HG02763 (cell line): ENCODE data around the gene RPAP2.
"Not testable (repeated sequence)": the region's sequence is repeated elsewhere in the genome, so short reads cannot be mapped to it uniquely, and the experiment has no call there.

ENCODE experiments used
- ATAC-seq: cut with Tn5 transposase; IDR thresholded peaks from one replicate; pipeline ENCODE4 v1.9.1; 2021; ENCODE audit warnings: mild to moderate bottlenecking, moderate library complexity; ENCODE audit not compliant: unreplicated experiment

The RPAP2 gene

GRCh38 chr1:92323473-92324453, 24.9 kb downstream of the RPAP2 start:
- ATAC-seq, result no peak

DNA sequence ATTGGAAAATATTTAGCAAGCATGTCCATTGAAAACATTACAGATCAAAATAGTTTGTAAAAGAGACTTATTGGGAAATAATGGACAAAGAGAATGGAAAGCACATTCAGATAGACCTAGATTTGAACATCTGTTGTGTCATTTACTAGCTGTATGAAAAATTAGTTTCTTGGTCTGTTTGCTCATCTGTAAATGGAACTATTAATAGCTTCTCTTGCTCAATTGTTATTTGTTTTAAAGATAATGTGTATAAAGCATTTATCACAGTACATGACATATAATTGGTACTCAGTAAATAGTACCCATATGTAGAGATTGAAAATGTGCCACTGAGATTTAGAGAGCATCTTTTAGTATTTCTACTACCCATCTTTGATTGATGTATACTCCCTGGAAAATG, 25.9 kb downstream of the RPAP2 start:
- no peak for ATAC-seq

- no peak for ATAC-seq
These were observed 27.8 kb downstream of the RPAP2 start for GRCh38 chr1:92326681-92327080.

GRCh38 chr1:92327794-92328193, 28.9 kb downstream of the RPAP2 start:
- no peak for ATAC-seq

DNA sequence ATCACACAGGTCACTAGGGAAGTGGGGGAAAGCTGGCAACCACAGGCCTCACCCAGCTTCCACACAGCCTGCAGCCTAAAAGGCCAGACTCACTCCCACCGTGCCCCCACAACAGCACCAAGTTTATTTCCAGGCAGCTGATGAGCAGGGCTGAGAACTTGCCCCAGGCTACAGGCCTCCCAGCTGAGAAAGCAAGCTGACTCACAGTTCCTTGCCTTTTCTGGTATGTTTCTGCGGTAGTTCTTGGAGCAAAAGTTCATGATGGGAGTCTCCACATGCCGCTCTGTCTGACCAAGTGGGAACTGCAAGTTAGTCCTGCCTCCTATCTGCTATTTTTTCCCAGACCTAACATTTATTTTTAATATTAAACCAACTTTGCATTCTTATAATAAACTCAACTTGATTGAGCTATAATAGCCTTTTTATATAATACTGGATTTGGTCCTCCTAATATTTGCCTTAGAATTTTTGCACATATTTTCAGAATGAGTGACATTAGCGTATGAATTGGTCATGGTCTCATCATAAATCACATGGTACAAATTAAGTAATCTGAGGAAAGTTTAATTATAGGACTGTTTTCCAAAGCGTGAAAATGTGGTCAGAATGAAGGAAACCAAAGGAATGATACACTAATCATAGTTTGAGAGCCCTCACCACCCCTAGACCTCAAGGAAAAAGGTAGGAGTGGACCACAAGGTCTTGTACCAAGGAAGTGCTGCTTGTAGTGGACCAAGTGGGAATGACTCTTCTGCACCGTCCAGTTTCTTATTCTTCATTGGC, 30.7 kb downstream of the RPAP2 start:
- ATAC-seq, result no peak

GRCh38 chr1:92333668-92334067, 34.8 kb downstream of the RPAP2 start:
- ATAC-seq, result no peak

DNA sequence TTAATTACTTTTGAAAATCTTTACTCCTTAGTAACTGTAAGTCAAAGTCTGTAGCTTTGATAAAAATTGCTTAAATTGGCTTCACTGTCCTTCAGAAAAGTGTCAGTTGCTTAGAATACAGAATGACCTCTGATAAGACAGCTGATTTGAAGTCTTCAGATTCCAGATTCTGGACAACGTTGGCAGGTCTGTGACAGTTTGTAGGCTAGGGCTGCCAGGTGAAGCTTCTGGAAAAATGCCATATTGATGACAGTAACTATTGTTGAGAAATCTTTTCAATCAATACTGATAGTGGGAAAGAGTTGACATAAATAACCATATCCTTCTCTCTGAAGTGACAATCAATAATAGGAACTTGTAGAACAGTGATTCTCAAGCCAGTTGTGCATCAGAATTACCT, 41.3 kb downstream of the RPAP2 start:
- no peak for ATAC-seq

- no peak for ATAC-seq
These were observed 43.5 kb downstream of the RPAP2 start for GRCh38 chr1:92342401-92342800.

DNA sequence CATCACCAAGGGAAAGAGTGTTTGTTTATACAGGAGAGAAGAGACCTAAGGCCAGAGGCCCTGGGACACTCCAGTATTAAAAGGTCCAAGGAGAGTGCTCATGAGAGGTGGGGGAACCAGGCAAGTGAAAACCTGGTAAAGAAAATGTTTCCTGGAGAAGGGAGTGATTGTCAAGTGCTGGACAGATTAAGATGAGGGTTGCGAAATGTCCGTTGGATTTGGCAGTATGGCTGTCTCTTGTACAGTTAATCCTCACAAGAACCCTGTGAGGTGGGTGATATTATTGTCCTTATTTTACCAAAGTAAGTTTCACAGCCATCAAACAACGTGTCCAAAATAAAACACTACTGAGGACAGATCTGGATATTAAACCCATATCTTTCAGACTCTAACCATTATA, 44.2 kb downstream of the RPAP2 start:
- ATAC-seq, result no peak

- ATAC-seq, result no peak
These were observed 48.2 kb downstream of the RPAP2 start for GRCh38 chr1:92346866-92347640.

DNA sequence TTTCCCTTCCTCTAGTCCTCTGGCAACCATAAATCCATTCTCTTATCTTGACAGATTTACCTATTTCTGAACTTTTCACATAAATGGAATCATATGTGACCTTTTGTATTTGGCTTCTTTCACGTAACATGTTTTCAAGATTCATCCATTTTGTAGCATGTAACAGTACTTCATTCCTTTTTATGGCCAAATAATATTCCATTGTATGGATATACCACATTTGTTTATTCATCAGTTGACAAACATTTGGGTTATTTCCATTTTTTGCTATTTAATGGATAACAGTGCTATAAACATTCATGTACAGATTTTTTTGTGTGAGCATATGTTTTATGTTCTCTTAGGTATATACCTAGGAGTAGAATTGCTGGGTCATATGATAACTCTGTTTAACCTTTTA, 54.0 kb downstream of the RPAP2 start:
- no peak for ATAC-seq

GRCh38 chr1:92354259-92354658, 55.4 kb downstream of the RPAP2 start:
- no peak for ATAC-seq

DNA sequence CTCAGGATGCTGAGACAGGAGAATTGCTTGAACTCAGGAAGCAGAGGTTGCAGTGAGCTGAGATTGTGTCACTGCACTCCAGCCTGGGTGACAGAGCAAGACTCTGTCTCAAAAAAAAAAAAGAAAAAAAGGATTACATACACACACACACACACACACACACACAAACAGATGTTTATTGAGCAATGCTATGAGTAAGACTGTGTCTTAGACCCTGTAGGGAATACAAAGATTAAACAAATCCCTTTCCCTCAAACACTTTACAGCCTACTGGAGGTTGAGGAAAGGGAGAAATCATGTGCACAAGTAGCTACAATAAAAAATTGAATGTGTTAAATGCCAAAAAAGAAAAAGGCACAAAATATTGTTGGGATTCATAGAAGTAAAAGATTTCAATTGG, 58.1 kb downstream of the RPAP2 start:
- no peak for ATAC-seq

DNA sequence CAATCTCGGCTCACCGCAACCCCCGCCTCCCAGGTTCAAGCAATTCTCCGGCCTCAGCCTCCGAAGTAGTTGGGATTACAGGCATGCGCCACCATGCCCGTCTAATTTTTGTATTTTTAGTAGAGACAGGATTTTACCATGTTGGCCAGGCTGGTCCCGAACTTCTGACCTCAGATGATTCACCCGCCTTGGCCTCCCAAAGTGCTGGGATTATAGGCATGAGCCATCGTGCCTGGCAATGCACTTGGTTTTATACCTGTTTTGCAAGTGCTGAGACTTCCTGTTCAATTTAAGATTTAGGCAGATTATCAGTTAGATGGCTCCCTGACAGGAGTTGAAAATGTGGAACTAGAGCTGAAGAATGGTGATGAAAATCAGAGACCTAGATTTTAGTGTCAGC, 60.5 kb downstream of the RPAP2 start:
- ATAC-seq, result not testable (repeated sequence)

GRCh38 chr1:92359986-92360385, 61.1 kb downstream of the RPAP2 start:
- ATAC-seq, result no peak

DNA sequence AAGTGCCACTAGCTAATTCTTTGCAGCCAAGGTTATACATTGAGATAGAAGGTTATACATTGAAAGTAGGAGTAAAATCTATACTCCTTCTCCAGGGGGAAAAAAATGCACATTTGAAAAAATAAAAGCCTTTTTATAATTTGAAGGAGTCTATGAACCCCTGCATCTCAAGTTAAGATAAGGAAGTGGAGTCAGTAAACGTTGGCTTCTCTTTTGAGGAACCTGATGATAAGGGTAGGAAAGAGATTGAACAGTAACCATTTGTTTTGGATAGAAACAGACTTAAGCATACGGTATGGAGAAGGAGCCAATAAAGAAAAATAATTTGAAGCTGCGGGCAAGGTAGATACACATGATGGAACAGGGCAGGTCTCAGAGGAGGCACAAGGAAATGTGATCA, 64.1 kb downstream of the RPAP2 start:
- no peak for ATAC-seq

GRCh38 chr1:92363401-92363800, 64.5 kb downstream of the RPAP2 start:
- no peak for ATAC-seq

DNA sequence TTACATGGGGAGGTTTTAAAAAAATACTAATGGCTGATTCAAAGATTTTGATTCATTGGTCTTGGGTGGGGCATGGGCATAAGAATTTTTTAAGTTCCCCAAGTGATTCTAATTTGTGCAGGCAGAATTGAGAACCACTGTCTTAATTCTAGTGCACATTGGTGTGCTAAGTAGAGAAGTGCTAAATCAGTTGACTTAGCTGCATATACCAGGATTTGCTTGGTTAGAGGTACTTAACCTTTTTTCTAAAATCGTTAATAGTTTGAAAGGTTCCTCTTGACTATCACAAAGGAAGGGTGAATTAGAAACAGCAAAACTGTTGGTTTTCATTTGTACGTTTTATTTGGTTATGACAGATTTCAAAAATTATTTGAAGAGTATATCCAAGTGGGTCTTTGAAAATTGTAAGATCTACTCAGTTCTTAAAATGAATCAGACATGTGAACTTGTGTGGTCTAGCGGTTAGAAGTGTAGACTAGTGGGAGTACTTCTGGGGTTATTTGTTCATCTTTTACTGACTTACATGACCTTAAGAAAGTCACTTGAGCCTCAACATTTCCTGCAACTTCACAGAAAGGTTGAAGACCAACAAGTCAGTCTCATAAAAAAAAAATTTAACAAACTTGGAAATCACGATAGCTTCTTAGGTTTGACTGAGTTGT, 66.7 kb downstream of the RPAP2 start:
- no peak for ATAC-seq

DNA sequence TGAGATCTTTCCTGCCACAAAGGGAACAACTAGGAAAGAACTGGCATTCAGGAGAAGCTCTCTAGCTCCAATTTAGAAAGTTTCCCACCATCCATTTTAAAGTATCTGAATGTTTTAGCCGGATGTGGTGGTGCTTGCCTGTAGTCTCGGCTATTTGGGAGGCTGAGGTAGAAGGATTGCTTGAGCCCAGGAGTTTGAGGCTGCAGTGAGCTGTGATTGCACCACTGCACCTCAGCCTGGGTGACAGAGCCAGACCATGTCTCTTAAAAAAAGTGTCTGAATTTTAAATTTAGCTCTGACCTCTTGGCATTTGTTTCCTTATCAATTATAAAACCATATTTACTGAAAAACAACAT, 67.2 kb downstream of the RPAP2 start:
- ATAC-seq, result no peak

DNA sequence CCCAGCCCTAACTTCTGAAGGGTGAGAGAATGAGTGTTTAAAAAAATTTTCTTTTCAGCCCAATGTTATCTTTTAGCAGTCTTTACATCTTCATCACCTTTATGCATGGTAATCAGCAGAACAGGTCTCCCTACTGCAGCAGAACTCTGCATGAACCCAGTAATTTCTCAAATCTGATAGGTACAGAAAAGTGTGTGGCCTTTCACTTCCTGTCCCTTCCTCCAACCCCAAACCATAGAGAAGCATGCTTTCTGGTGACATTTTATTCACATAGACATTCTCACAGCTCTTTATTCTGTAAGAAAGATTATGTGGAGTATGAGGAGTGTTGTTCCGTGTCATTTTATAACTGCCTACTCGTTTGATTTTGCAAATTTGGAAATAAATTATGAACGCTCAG, 68.6 kb downstream of the RPAP2 start:
- no peak for ATAC-seq

DNA sequence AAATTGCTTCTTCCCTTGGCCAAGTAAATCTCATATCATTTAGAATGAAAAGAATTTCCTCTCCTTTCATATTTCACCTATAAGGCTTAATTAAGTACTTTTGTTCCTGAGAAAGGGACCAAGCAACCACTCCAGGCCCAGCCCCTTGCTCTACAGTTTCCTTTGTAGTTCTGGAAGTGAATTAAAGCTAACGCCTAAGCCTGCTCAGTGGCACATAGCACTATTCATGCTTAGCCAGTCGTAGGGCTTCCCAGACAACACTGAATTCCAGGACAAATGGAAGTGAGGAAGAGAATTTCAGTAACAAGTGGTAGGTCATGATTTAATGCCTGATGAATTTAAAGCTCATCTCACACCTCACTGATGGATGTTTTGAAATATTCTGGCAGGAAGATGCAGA, 73.3 kb downstream of the RPAP2 start:
- no peak for ATAC-seq
